ENCODE data around the gene KIFC3.

DNA sequence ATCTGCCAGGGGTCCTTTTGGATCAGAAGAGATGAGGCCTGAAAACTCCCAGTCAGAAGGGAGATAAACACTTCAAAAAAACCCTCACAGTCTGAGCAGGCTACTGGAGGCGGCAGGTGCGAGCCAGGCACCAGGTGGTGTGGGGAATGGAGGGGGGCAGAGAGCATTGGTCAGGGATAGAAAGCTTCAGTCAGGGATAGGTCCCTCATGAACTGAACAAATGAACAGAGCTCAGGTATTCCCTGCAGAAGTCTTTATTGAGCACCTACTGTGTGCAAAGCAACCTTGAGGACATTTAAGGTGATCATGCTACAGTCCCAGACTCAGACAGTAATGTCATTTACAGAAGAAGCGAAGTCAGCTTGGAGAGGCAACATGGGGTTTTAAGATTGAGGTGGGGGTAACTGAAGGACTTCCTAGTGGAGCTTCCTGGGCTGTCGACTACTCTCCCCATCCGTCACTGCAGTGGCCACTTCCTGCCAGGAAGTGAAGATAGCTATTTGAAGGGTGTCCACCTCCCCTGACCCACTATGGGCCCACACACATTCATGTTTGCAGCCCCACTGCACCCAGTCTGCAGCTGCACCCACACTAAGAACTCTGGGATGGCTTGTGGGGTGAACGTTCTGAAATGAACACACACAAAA is 3.2 kb downstream of the KIFC3 start:
- TF ChIP-seq, protein P1, sequence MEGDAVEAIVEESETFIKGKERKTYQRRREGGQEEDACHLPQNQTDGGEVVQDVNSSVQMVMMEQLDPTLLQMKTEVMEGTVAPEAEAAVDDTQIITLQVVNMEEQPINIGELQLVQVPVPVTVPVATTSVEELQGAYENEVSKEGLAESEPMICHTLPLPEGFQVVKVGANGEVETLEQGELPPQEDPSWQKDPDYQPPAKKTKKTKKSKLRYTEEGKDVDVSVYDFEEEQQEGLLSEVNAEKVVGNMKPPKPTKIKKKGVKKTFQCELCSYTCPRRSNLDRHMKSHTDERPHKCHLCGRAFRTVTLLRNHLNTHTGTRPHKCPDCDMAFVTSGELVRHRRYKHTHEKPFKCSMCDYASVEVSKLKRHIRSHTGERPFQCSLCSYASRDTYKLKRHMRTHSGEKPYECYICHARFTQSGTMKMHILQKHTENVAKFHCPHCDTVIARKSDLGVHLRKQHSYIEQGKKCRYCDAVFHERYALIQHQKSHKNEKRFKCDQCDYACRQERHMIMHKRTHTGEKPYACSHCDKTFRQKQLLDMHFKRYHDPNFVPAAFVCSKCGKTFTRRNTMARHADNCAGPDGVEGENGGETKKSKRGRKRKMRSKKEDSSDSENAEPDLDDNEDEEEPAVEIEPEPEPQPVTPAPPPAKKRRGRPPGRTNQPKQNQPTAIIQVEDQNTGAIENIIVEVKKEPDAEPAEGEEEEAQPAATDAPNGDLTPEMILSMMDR (IDR thresholded peaks at IDR 0.05; ENCODE audit: low read depth, low read length, poor library complexity, severe bottlenecking), result no peak
- TF ChIP-seq EZH2phosphoT487 (IDR thresholded peaks at IDR 0.05; ENCODE audit: borderline replicate concordance, low read length), result no peak

Measured in DOHH2 (cell line).